ENCODE data around the gene CHAMP1.

DNA sequence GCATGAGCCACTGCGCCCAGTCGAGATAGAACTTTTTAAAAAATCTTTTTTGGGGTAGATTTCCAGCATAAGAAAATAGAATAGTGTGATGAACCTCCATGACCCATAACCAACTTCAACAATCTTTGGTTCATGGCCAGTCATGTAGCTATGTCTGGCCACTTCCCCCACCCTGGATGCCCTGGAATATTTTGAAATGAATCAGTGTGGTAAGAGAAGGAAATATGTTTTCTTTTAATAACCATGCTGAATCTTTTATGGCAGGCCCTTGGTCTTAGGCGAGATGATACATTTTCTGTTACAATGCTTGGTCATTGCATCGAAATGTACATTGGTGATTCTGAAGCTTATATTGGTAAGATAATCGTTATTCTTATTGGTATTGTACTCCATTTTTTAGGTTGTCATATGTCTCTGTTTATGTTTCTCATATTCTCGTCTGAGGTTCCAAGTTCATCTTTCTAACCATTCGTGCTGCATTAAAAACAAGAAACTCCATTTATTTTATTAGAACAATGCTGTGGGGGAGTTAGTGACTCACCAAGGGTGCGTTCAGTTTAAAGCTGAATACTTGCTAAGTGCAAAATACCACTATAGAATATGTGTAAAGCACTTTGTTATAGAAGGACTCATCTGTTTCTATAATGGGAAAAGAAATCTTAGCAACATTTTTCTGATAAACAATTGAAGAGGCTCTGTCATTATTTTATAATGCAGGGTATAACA, 49.3 kb upstream of the CHAMP1 start:
- TF ChIP-seq POLR2A (IDR thresholded peaks at IDR 0.05), result no peak
- TF ChIP-seq, protein P1, sequence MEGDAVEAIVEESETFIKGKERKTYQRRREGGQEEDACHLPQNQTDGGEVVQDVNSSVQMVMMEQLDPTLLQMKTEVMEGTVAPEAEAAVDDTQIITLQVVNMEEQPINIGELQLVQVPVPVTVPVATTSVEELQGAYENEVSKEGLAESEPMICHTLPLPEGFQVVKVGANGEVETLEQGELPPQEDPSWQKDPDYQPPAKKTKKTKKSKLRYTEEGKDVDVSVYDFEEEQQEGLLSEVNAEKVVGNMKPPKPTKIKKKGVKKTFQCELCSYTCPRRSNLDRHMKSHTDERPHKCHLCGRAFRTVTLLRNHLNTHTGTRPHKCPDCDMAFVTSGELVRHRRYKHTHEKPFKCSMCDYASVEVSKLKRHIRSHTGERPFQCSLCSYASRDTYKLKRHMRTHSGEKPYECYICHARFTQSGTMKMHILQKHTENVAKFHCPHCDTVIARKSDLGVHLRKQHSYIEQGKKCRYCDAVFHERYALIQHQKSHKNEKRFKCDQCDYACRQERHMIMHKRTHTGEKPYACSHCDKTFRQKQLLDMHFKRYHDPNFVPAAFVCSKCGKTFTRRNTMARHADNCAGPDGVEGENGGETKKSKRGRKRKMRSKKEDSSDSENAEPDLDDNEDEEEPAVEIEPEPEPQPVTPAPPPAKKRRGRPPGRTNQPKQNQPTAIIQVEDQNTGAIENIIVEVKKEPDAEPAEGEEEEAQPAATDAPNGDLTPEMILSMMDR (IDR thresholded peaks at IDR 0.05), result no peak
- TF ChIP-seq POLR2AphosphoS5 (IDR thresholded peaks at IDR 0.05), result no peak

All from upper lobe of left lung (tissue), 4 donors.